Skeletal muscle satellite cell (primary cell): Measurements from ENCODE around the gene FNDC5.

ENCODE experiments used
- H3K27me3 ChIP-seq: 2 replicates; pipeline ENCODE4 v1.7.0; 2013; ENCODE audit warnings: low read length; ENCODE audit not compliant: control insufficient read depth, insufficient read depth
- H3K36me3 ChIP-seq: 2 replicates; pipeline ENCODE4 v1.7.0; 2013; ENCODE audit warnings: mild to moderate bottlenecking, control low read depth, low read length; ENCODE audit not compliant: insufficient read depth
- H3K4me1 ChIP-seq: 2 replicates; pipeline ENCODE4 v1.7.0; 2013; ENCODE audit warnings: low read length; ENCODE audit not compliant: control insufficient read depth, insufficient read depth
- H3K4me2 ChIP-seq: 2 replicates; pipeline ENCODE4 v1.7.0; 2013; ENCODE audit warnings: mild to moderate bottlenecking, low read length
- H3K4me3 ChIP-seq: 2 replicates; pipeline ENCODE4 v1.7.0; 2013; ENCODE audit warnings: low read length
- H3K9ac ChIP-seq: 2 replicates; pipeline ENCODE4 v1.7.0; 2013; ENCODE audit warnings: mild to moderate bottlenecking, low read depth, low read length, moderate library complexity
- H3K9me3 ChIP-seq: replicated peaks from 2 replicates; pipeline ENCODE4 v1.7.0; 2013; ENCODE audit warnings: mild to moderate bottlenecking, control low read depth, low read length

Gene FNDC5

GRCh38 chr1:32878183-32878582, 7.5 kb upstream of the FNDC5 start:
- H3K27me3 ChIP-seq, result peaks cover 22% of the 10 kb centered on the region
- H3K9me3 ChIP-seq, result no peaks in the 10 kb centered on the region
- no peak overlapping the region for H3K4me3 ChIP-seq
- H3K4me1 ChIP-seq, result no peaks in the 10 kb centered on the region
- H3K9ac ChIP-seq, result no peak overlapping the region
- no peaks in the 10 kb centered on the region for H3K36me3 ChIP-seq
- no peak overlapping the region for H3K4me2 ChIP-seq

GRCh38 chr1:32877211-32878110, 6.7 kb upstream of the FNDC5 start:
- Histone ChIP-seq H3K4me3 (no peak overlapping the region), H3K4me2 (no peak overlapping the region), H3K4me1 (no peaks in the 10 kb centered on the region), H3K9me3 (no peaks in the 10 kb centered on the region), H3K27me3 (peaks cover 22% of the 10 kb centered on the region), H3K9ac (no peak overlapping the region), H3K36me3 (no peaks in the 10 kb centered on the region)

- peaks cover 6% of the 10 kb centered on the region for H3K4me1 ChIP-seq
- H3K27me3 ChIP-seq, result peaks cover 24% of the 10 kb centered on the region
Observed at GRCh38 chr1:32876341-32877210, 5.9 kb upstream of the FNDC5 start.

GRCh38 chr1:32874860-32875752, 4.4 kb upstream of the FNDC5 start:
- Histone ChIP-seq H3K4me3 (no peak overlapping the region), H3K9ac (no peak overlapping the region), H3K36me3 (no peaks in the 10 kb centered on the region), H3K9me3 (no peaks in the 10 kb centered on the region), H3K27me3 (peaks cover 32% of the 10 kb centered on the region), H3K4me2 (no peak overlapping the region), H3K4me1 (peaks cover 12% of the 10 kb centered on the region)

More at GRCh38 chr1:32876341-32877210, 5.9 kb upstream of the FNDC5 start:
- H3K4me3 ChIP-seq, result no peak overlapping the region
- no peak overlapping the region for H3K9ac ChIP-seq
- no peaks in the 10 kb centered on the region for H3K36me3 ChIP-seq
- H3K4me2 ChIP-seq, result no peak overlapping the region
- no peaks in the 10 kb centered on the region for H3K9me3 ChIP-seq

- Histone ChIP-seq H3K36me3 (no peaks in the 10 kb centered on the region), H3K4me3 (no peak overlapping the region), H3K27me3 (peaks cover 29% of the 10 kb centered on the region), H3K4me2 (no peak overlapping the region), H3K4me1 (peaks cover 15% of the 10 kb centered on the region), H3K9me3 (no peaks in the 10 kb centered on the region), H3K9ac (no peak overlapping the region)
Observed at GRCh38 chr1:32873484-32873883, 2.8 kb upstream of the FNDC5 start.

- Histone ChIP-seq H3K9me3 (no peaks in the 10 kb centered on the region), H3K27me3 (peaks cover 16% of the 10 kb centered on the region), H3K4me2 (peak overlapping the region; percentile 88), H3K4me3 (peak overlapping the region; percentile 54), H3K4me1 (peaks cover 15% of the 10 kb centered on the region), H3K9ac (peak overlapping the region; percentile 21), H3K36me3 (no peaks in the 10 kb centered on the region)
Observed at GRCh38 chr1:32872192-32872460, 1.4 kb upstream of the FNDC5 start.

GRCh38 chr1:32871364-32872191, 866 bp upstream of the FNDC5 start:
- H3K4me3 ChIP-seq, result peak overlapping the region; percentile 68
- peaks cover 15% of the 10 kb centered on the region for H3K4me1 ChIP-seq
- H3K9ac ChIP-seq, result peak overlapping the region; percentile 53
- no peaks in the 10 kb centered on the region for H3K36me3 ChIP-seq
- peaks cover 12% of the 10 kb centered on the region for H3K27me3 ChIP-seq
- no peaks in the 10 kb centered on the region for H3K9me3 ChIP-seq
- H3K4me2 ChIP-seq, result peak overlapping the region; percentile 88

GRCh38 chr1:32869923-32870614, 643 bp downstream of the FNDC5 start:
- no peaks in the 10 kb centered on the region for H3K9me3 ChIP-seq
- H3K4me3 ChIP-seq, result peak overlapping the region; percentile 49
- peak overlapping the region; percentile 72 for H3K4me2 ChIP-seq
- H3K36me3 ChIP-seq, result no peaks in the 10 kb centered on the region
- H3K9ac ChIP-seq, result no peak overlapping the region
- peaks cover 15% of the 10 kb centered on the region for H3K4me1 ChIP-seq
- peaks cover 12% of the 10 kb centered on the region for H3K27me3 ChIP-seq

- peaks cover 15% of the 10 kb centered on the region for H3K4me1 ChIP-seq
- no peak overlapping the region for H3K9ac ChIP-seq
- H3K4me3 ChIP-seq, result no peak overlapping the region
- no peak overlapping the region for H3K4me2 ChIP-seq
- H3K36me3 ChIP-seq, result no peaks in the 10 kb centered on the region
- H3K9me3 ChIP-seq, result no peaks in the 10 kb centered on the region
- H3K27me3 ChIP-seq, result peaks cover 12% of the 10 kb centered on the region
Observed at GRCh38 chr1:32868806-32869455, 1.8 kb downstream of the FNDC5 start.

GRCh38 chr1:32868085-32868484, 2.6 kb downstream of the FNDC5 start:
- H3K4me1 ChIP-seq, result peaks cover 15% of the 10 kb centered on the region
- no peaks in the 10 kb centered on the region for H3K9me3 ChIP-seq
- H3K36me3 ChIP-seq, result peaks cover 2% of the 10 kb centered on the region
- no peak overlapping the region for H3K9ac ChIP-seq
- H3K4me2 ChIP-seq, result no peak overlapping the region
- peaks cover 12% of the 10 kb centered on the region for H3K27me3 ChIP-seq
- no peak overlapping the region for H3K4me3 ChIP-seq
